NCI-H187 treated with DMSO at 0.1 percent for 48 hours (cell line): Measurements from ENCODE around the gene ZNF319.
A peak's percentile ranks its signal among the peaks of the same experiment; 100 is the strongest.

Experiments
- DNase-seq: peaks from one replicate; lab custom pipeline; 2025; lab: John Stamatoyannopoulos, UW

The ZNF319 gene

GRCh38 chr16:57956270-57956808 lies 44.1 kb downstream of the ZNF319 start:
- no peak for DNase-seq

GRCh38 chr16:57955572-57956188 lies 44.8 kb downstream of the ZNF319 start:
- DNase-seq = no peak

DNA sequence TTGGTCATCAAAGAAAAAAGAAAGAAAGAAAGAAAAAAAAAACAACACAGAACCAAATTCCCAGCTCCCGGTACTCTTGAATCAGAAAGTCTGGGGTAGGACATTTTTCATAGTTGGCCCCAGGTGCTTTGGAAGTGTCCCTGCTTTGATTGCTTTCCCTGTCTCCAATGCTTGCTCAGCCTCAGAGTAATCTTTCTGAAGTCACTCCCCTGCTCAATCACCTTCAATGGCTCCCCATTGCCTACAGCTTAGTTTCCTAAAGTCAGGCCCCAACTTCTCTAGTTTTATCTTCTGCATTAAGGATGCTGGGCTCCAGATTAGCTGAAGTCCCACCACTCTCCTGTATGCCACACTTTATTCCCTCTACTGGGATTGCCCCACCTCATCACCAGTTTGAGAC lies 46.6 kb downstream of the ZNF319 start:
- DNase-seq = no peak

GRCh38 chr16:57952909-57953308 lies 47.6 kb downstream of the ZNF319 start:
- DNase-seq = no peak

DNA sequence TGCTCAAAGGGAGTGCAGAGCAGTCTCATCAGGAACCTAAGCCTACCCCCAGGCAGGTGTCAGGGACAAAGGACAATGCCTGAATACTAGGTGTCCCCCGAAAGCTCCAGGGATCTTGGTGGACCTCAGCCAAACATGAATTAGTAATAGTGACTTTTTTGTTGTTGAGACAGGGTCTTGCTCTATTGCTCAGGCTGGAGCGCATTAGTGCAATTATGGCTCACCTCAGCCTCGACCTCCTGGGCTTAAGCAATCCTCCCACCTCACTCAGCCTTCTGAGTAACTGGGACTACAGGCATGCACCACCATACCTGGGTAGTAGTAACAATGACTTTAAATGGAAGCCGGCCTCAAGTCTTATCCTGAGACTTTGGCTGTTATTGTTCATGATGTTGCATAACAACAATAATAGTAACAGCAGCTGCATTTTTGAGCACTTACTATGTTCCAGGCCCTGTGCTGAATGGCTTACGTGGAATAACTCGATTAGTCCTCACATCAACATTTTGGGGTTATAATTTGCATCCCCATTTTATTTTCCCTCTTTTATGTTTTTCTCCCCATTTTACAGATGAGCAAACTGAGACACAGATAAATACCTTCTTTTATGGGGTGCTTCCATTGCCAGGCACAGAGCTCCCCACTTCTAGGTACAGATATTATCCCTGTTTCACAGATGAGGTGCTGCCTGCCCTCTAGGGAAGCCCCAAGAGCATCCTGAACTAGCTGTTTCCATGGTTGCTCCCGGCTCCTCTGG lies 49.1 kb downstream of the ZNF319 start:
- DNase-seq = no peak

GRCh38 chr16:57950382-57950781 lies 50.1 kb downstream of the ZNF319 start:
- DNase-seq = no peak

- no peak for DNase-seq
Observed at GRCh38 chr16:57949595-57950238, 50.8 kb downstream of the ZNF319 start.

- no peak for DNase-seq
Observed at GRCh38 chr16:57949013-57949412, 51.5 kb downstream of the ZNF319 start.

- no peak for DNase-seq
Observed at GRCh38 chr16:57948027-57948426, 52.4 kb downstream of the ZNF319 start.

- DNase-seq = no peak
Observed at GRCh38 chr16:57947261-57947660, 53.2 kb downstream of the ZNF319 start.

DNA sequence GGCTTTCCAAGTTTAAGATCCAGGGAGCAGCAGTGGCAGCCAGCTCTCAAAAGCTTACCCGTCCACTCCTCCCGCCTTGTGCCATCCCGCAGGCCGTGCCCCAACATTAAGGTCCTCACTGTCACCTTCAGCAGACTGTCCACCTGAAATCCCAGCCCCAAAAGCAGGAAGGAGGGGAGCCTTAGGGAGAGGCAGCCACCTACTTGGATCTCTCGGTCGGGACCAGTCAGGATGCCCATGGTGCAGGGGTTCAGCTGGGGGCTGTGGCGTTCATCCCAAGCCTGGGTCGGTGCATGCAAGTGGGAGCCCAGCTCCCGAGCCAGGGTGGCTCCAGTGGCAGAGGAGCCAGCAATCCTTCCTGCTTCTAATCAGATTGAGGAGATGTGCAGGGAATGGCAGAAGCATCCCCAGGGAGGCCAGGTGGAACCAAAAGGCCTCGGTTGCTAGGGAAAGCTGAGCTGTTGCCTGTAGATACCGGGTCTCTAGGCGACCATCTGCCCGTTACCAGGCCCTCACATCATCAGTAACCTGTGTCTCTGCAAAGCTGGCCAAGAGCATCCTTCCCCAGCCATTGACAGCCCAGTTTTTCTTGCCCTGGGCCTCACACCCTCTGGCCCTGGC lies 54.2 kb downstream of the ZNF319 start:
- DNase-seq = peak; percentile 22

DNA sequence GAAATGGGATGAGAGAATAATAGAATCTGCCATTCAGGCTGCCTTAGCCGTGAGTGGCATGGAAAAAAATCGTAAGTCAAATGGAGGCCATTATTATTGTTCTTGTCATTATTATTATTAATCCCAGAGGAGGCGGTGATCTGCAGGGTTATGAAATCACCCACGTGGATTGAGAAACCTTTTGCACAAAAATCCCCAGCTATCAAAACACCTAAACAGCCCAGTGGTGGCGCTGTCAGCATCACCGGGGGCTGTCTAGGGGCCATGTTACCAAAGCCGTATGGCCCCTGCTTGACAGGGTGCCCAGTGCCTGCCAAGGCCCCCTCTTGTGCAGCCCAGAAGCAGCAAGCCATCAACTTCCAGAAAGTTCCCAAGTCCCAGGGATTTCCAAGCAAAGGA lies 54.7 kb downstream of the ZNF319 start:
- DNase-seq = no peak

- no peak for DNase-seq
Observed at GRCh38 chr16:57944970-57945739, 55.3 kb downstream of the ZNF319 start.
